22Rv1 (cell line): ENCODE results near the gene ZNF500.

Experiments used
- CTCF ChIP-seq: fragments of 450-650 bp; IDR thresholded peaks from 2 replicates; pipeline ENCODE4 v1.5.1; 2017; ENCODE audit warnings: mild to moderate bottlenecking
- ZFX ChIP-seq: fragments of 450-650 bp; IDR thresholded peaks from 2 replicates; pipeline ENCODE4 v1.6.1; 2017; ENCODE audit warnings: antibody characterized with exemption, borderline replicate concordance

GRCh38 chr16:4788489-4788889 is 21.5 kb upstream of the ZNF500 start:
- no peak for TF ChIP-seq CTCF
- TF ChIP-seq ZFX: no peak
